GM15510 (cell line): ENCODE results near the gene HMBS.
A peak's percentile ranks its signal among the peaks of the same experiment; 100 is the strongest.

Experiments used
- POLR2A ChIP-seq: IDR thresholded peaks from 3 replicates; pipeline ENCODE4 v1.6.1; 2011; ENCODE audit warnings: borderline replicate concordance; ENCODE audit not compliant: insufficient read length; ENCODE audit errors: extremely low read depth

Gene HMBS

DNA sequence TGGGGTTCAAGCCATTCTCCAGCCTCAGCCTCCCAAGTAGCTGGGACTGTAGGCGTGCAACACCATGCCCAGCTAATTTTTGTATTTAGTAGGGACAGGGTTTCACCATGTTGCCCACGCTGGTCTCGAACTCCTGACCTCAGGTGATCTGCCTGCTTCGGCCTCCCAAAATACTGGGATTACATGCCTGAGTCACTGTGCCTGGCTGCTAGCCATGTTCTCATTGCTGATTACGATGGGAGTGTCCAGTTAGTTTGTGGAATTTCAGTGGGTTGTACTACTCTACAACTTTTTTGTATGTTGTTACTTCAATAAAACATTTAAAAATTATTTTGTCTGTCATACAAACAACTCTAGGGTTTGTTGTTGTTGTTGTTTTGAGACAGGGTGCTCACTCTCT, 21.9 kb upstream of the HMBS start:
- TF ChIP-seq POLR2A = no peak

- no peak for TF ChIP-seq POLR2A
Measured at GRCh38 chr11:119065369-119065768, 19.3 kb upstream of the HMBS start.

DNA sequence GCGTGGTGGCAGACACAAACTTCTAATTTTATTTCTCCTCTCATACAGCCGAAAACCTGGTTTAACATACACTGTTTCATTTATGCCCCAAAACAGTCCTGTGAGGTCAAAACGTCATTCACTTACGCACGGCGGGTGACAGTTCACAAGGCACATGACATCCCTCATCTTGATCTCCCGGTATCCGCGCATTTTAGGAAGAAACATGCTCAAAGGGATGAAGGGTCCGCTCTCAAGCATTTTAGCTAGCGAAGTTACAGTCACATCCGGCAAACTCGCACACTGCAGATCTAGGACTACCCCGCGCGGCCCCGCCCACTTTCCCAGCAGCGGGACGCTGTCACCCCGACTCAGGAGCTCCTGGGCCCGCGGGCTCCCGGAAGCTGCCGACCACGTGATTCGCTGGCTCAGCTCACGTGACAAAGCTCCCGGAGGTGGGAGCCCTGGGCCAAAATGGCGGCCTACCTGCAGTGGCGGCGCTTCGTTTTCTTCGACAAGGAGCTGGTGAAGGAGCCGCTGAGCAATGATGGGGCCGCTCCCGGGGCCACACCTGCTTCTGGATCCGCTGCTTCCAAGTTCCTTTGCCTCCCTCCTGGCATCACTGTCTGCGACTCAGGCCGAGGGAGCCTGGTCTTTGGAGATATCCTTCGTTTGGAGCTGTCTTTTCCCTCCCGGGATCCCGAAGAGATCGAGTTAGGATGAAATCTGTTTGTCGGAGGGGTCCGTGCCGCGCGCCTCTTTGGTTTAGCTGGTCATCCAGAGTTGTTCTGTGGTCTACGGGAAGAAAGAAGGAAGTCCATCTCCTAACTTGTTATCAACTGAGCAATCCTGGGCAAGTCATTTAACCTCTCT, 17.1 kb upstream of the HMBS start, which contains the start of gene VPS11:
Gene VPS11, plus strand, starts transcription at position 448 of the 852 bp plus-strand sequence. Its CDS starts 6 bp downstream, at position 454.
- peak; percentile 81 for TF ChIP-seq POLR2A

GRCh38 chr11:119077839-119078238, 6.8 kb upstream of the HMBS start:
- no peak for TF ChIP-seq POLR2A

GRCh38 chr11:119078675-119079420, 5.8 kb upstream of the HMBS start:
- TF ChIP-seq POLR2A = no peak

DNA sequence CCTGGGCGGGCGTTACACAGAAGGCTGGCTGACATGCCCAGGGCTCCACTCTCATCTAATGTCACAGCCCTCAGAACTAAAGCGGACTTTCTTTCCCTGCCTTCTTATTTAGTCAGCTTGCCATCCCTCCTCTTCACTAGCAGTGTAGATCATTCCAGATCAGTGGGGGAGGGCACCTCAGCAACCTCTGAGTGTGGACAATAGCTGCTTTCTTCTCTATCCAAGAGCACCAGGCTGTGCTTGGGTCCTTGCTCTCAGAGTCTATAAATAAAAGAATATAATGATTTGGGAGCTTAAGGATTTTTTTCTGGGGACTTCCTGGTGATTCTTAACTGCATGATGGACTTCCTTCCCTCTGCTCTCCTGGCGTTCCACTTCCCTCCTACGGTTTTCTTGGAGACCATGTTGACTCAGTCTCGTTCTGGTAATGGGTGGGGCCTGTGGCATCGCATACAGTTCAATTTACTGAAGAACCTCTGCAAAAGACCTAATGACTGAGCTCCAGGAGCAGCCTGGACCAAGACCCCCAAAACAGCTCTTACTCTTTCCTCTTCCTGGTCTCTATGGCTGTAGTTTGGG, 2.9 kb upstream of the HMBS start:
- TF ChIP-seq POLR2A = no peak

- no peak for TF ChIP-seq POLR2A
Measured at GRCh38 chr11:119085437-119085847, 761 bp downstream of the HMBS start.

DNA sequence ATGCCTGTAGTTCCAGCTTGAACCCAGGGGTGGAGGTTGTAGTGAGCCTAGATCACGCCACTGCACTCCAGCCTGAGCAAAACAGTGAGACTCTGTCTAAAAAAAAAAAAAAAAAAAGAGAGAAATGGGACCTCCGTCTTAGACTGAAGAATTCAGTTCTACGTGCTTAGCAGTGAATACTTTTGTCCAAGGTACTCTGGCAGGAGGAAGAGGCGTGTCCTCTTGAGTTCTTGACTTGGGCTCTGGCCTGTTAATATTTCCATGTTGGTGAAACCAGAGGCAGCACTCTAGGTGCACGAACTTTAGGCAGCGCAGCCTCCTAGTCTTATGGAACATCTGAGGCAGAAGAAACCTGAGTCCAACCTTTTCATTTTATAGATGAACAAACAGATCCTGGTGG, 2.4 kb downstream of the HMBS start:
- TF ChIP-seq POLR2A = no peak

DNA sequence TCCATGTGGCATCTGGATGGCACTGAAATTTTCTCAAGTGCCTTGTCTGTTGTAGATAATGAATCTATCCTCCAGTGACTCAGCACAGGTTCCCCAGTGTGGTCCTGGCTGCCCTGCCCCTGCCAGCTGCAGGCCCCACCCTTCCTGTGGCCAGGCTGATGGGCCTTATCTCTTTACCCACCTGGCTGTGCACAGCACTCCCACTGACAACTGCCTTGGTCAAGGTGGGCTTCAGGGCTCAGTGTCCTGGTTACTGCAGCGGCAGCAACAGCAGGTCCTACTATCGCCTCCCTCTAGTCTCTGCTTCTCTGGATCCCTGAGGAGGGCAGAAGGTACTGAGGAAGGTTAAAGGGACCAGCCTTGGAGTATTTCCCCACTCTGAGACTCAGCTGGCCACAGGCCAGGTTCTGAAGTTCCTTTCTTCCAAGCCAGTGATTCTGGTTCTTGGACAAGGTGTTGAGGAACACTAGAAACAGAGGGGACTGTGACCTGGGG, 3.1 kb downstream of the HMBS start:
- TF ChIP-seq POLR2A = no peak

DNA sequence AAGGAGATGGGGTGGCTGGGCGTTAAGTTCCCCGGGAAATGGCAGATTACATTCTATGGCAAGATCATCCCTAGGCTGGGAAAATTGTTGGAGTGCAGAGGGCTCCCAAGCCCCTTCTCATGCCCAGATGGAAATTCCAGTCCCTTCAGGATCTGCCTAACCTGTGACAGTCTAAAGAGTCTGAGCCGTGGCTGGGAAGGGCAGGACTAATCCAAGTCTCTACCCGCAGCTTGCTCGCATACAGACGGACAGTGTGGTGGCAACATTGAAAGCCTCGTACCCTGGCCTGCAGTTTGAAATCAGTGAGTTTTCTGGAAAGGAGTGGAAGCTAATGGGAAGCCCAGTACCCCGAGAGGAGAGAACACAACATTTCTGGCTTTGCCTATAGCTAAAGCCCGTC, 3.7 kb downstream of the HMBS start:
- no peak for TF ChIP-seq POLR2A

- TF ChIP-seq POLR2A = no peak
Measured at GRCh38 chr11:119089319-119089718, 4.6 kb downstream of the HMBS start.

DNA sequence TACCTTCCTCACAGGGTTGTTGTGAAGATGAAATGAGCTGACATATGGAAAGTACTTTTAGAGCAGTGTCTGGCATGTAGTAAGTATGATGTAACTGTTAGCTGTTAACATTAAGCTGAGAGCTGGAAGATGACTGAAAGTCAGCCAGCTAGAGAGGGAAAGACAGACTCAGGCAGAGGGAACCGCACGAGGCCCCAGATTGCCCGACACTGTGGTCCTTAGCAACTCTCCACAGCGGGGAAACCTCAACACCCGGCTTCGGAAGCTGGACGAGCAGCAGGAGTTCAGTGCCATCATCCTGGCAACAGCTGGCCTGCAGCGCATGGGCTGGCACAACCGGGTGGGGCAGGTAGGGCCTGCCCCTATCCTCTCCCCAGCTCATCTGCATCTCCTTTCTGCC, 6.5 kb downstream of the HMBS start:
- TF ChIP-seq POLR2A = no peak

DNA sequence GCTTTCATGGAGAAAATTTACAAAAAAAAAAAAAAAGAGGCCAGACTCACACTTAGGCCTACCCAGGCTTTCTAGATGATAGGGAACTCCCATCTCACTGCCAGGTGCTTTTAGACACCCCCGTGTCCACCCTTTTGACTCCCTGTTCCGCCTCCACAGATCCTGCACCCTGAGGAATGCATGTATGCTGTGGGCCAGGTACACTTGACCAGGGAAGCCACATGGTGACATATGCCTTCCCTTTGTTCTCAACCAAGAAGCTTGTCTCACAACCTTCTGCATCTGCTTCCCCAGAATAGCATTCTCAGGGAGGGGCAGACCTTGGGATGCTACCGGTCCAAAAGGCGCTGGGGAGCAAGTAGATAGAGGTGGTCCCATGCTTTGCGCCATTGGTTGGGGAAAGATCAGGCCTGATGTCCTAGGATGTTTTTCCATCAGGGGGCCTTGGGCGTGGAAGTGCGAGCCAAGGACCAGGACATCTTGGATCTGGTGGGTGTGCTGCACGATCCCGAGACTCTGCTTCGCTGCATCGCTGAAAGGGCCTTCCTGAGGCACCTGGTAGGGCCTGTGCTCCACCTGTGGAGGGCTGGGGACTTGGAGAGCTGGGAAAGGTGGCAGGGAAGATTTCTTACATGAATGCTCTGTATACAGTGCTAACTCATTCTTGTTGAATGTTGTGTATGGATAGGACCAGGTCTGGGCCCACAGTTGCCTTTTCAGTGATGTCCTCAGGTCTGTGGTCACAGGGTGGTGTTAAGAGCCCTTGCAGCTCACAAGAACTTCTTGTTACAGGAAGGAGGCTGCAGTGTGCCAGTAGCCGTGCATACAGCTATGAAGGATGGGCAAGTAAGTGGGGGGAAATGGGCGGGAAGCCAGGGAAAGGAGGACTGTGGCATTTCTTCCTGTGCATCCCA, 7.5 kb downstream of the HMBS start:
- no peak for TF ChIP-seq POLR2A

- TF ChIP-seq POLR2A = peak; percentile 38
Measured at GRCh38 chr11:119092880-119093842, 8.5 kb downstream of the HMBS start.
